Lung (tissue), 12 donors: ENCODE measurements around the gene COPS4. TPM values are rescaled to one million over a fixed set of nuclear protein-coding genes. Genes with fewer than 3 reads are reported as not detected.

Experiments
- ATAC-seq: fragments of 200-7000 bp; cut with Tn5 transposase; one replicate; pipeline ENCODE4 v1.9.1; 2020; ENCODE audit warnings: moderate number of reproducible peaks; ENCODE audit not compliant: insufficient read depth, low FRiP score
- DNase-seq, 3 donors: peaks; one replicate each; pipeline ENCODE4 v3.0.0-alpha.2; 2013 to 2017
- H3K27ac ChIP-seq, 2 donors: one replicate each; pipeline ENCODE4 v1.5.1; 2013; ENCODE audit warnings: mild to moderate bottlenecking in 2 of 2, moderate library complexity in 2 of 2, control low read depth in 1 of 2, inconsistent platforms in 1 of 2, low read depth in 1 of 2, low read length in 1 of 2
- H3K27me3 ChIP-seq, 3 donors: one replicate each; pipeline ENCODE4 v1.5.1; 2013; ENCODE audit warnings: low read length in 2 of 3; ENCODE audit not compliant: control insufficient read depth in 3 of 3, insufficient read depth in 3 of 3
- H3K36me3 ChIP-seq, 4 donors: one replicate each; pipeline ENCODE4 v1.5.1; 2013; ENCODE audit warnings: low read length in 4 of 4, mild to moderate bottlenecking in 1 of 4, moderate library complexity in 1 of 4; ENCODE audit not compliant: control insufficient read depth in 4 of 4, insufficient read depth in 4 of 4
- H3K4me1 ChIP-seq, 5 donors: one replicate each; pipeline ENCODE4 v1.5.1; 2013; ENCODE audit warnings: low read length in 5 of 5, mild to moderate bottlenecking in 2 of 5, moderate library complexity in 1 of 5; ENCODE audit not compliant: control insufficient read depth in 5 of 5, insufficient read depth in 5 of 5
- H3K4me3 ChIP-seq: one replicate; pipeline ENCODE4 v1.5.1; 2013; ENCODE audit warnings: mild to moderate bottlenecking, control low read depth, moderate library complexity
- H3K9ac ChIP-seq, 2 donors: one replicate each; pipeline ENCODE4 v1.5.1; 2013; ENCODE audit warnings: low read length in 2 of 2, control low read depth in 1 of 2; ENCODE audit not compliant: insufficient read depth in 1 of 2
- H3K9me3 ChIP-seq, 4 donors: one replicate each; pipeline ENCODE4 v1.5.1; 2013; ENCODE audit warnings: low read length in 3 of 4, mild to moderate bottlenecking in 1 of 4, moderate library complexity in 1 of 4; ENCODE audit not compliant: control insufficient read depth in 4 of 4, insufficient read depth in 3 of 4
- WGBS, 2 donors: extraction: QIAGEN DNeasy Blood & Tissue Kit; methylation state at CpG; one replicate each; pipeline ENCODE4 v1.1.7; 2013; 5-methylcytosine and 5-hydroxymethylcytosine counted together
- polyA plus RNA-seq, 2 donors: library from polyadenylated mRNA; stranded (reverse); fragments of 200-250 nt; gene quantifications; one replicate each; pipeline ENCODE4 v1.2.1, GENCODE V29; 2013
- total RNA-seq, 2 donors: library from RNA; depleted of rRNA in 1 of 2; stranded (reverse); fragments of >200 nt in 1 of 2; gene quantifications; one replicate each; pipeline ENCODE4 v1.2.1, GENCODE V29; 2014 to 2021
- TF ChIP-seq, protein P1 (sequence below): IDR thresholded peaks from 2 replicates; pipeline ENCODE4 v1.5.1; 2012; ENCODE audit warnings: mild to moderate bottlenecking; ENCODE audit errors: control extremely low read depth, extremely low read depth
- donor health status: control.
- donor health status: control.
- donor health status: Bipolar disorder and iron deficiency.
- donor health status: healthy.
- donor health status: DM: yes; HTN: yes; CAD: no.

The COPS4 gene
- total and polyA plus RNA-seq, 4 donors = 15.3 to 55.3 (median 27.2) TPM

DNA sequence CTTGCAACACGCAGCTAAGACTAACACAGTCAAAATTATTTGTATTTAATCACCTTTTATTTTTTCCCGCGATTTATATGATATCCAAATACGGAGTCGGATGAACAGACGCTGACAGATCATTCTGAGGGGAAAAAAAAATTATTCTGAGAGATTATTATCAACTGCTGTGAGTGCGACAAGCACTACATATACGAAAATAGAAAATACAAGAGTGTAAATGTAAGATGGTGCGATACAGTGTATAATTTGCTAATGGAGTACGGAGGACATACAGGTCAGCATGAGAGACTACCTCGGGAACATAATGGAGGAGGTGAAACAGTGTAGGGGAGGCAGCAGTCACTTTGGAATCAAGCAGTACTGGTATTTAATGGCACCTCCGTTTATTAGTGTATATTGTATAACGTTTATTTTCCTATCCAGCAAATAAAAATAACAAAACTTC lies 21.5 kb upstream of the COPS4 start:
- Histone ChIP-seq H3K27ac (peak overlapping the region in 1 of 2 donors; percentile 95), H3K4me1 (peaks cover 0 to 32% (median 9%) of the 10 kb centered on the region in 5 donors), H3K27me3 (no peaks in the 10 kb centered on the region), H3K9me3 (no peaks in the 10 kb centered on the region), H3K36me3 (no peaks in the 10 kb centered on the region), H3K9ac (peak overlapping the region in 1 of 2 donors; percentile 87), H3K4me3 (no peak overlapping the region)
- no peak for ATAC-seq
- no peak for DNase-seq
- WGBS, 2 donors = 17 to 23% methylated on average over 13 of the region's 13 CpGs
- TF ChIP-seq, protein P1, sequence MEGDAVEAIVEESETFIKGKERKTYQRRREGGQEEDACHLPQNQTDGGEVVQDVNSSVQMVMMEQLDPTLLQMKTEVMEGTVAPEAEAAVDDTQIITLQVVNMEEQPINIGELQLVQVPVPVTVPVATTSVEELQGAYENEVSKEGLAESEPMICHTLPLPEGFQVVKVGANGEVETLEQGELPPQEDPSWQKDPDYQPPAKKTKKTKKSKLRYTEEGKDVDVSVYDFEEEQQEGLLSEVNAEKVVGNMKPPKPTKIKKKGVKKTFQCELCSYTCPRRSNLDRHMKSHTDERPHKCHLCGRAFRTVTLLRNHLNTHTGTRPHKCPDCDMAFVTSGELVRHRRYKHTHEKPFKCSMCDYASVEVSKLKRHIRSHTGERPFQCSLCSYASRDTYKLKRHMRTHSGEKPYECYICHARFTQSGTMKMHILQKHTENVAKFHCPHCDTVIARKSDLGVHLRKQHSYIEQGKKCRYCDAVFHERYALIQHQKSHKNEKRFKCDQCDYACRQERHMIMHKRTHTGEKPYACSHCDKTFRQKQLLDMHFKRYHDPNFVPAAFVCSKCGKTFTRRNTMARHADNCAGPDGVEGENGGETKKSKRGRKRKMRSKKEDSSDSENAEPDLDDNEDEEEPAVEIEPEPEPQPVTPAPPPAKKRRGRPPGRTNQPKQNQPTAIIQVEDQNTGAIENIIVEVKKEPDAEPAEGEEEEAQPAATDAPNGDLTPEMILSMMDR = no peak

DNA sequence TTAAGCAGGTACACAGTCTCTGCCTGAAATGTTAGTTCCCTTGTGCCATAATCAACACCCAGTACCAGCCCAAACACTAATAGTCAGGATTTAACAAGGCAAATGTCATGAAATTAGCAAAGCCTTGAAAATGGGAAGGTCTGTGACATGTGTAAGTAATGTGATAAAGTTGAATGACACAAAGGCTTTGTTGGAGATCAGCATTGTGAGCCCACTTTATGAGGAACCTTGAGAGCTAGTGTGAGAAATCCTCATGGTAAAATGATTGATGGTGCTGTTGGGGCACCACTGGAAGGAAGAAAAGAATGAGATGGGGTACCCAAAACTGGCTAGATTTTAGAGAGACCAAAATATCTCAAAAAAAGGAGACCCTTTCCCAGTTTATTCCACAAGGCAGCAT lies 21.1 kb upstream of the COPS4 start:
- Histone ChIP-seq H3K9me3 (no peaks in the 10 kb centered on the region), H3K9ac (peak overlapping the region in 1 of 2 donors; percentile 87), H3K27ac (peak overlapping the region in 1 of 2 donors; percentile 95), H3K4me1 (peaks cover 0 to 28% (median 9%) of the 10 kb centered on the region in 5 donors), H3K27me3 (no peaks in the 10 kb centered on the region), H3K36me3 (no peaks in the 10 kb centered on the region), H3K4me3 (no peak overlapping the region)
- DNase-seq (peak in 1 of 3 donors; percentile 6), ATAC-seq (no peak)
- TF ChIP-seq, protein P1 = no peak

DNA sequence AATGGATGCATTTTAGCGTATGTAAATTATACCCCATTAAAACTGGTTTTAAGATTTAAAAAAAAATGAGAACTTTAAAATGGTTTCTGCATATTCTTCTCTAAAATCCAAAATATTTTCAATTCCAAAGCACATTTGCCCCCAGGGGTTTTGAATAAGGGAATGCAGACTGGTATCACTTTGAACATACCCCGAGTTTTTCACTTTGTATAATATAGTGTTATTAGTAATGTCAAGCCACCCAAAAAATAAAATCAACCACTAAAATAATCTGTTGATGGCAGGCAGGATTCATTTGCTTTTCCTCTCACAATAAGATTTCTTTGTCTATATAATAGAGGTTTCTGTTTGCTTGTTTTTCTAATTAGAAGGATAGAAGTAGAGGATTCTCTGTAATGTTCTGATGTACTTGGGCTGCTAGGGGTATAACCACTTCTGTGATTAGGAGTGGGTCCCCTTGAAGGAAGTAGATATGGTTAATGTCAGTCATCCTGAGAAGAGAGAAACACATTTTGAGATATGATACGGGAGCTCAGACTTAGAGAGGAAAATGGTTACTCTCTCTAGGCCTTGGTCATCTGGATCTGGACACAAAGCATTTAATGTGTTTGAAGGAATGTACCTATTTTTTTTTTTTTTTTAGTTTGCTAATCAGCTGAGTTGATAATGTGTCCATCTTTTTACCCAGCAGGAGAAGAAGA lies 15.0 kb upstream of the COPS4 start:
- H3K27me3 ChIP-seq = no peaks in the 10 kb centered on the region
- DNase-seq (no peak), ATAC-seq (no peak)
- H3K36me3 ChIP-seq = no peaks in the 10 kb centered on the region
- no peak overlapping the region for H3K9ac ChIP-seq
- no peak overlapping the region for H3K4me3 ChIP-seq
- WGBS, 2 donors = 73 to 76% methylated on average over 3 of the region's 3 CpGs
- H3K9me3 ChIP-seq = peaks cover 0 to 5% (median 1%) of the 10 kb centered on the region in 4 donors
- no peak overlapping the region for H3K27ac ChIP-seq
- TF ChIP-seq, protein P1 = no peak
- H3K4me1 ChIP-seq = no peaks in the 10 kb centered on the region
